ENCODE measurements around the gene SLC7A5. TPM values are rescaled to one million over a fixed set of nuclear protein-coding genes. Genes with fewer than 3 reads are reported as not detected.
"Not testable (repeated sequence)": the region's sequence is repeated elsewhere in the genome, so short reads cannot be mapped to it uniquely, and the experiment has no call there.

SLC7A5 gene
- total RNA-seq, 2 experiments from 2014 or later: 337 to 354 TPM

DNA sequence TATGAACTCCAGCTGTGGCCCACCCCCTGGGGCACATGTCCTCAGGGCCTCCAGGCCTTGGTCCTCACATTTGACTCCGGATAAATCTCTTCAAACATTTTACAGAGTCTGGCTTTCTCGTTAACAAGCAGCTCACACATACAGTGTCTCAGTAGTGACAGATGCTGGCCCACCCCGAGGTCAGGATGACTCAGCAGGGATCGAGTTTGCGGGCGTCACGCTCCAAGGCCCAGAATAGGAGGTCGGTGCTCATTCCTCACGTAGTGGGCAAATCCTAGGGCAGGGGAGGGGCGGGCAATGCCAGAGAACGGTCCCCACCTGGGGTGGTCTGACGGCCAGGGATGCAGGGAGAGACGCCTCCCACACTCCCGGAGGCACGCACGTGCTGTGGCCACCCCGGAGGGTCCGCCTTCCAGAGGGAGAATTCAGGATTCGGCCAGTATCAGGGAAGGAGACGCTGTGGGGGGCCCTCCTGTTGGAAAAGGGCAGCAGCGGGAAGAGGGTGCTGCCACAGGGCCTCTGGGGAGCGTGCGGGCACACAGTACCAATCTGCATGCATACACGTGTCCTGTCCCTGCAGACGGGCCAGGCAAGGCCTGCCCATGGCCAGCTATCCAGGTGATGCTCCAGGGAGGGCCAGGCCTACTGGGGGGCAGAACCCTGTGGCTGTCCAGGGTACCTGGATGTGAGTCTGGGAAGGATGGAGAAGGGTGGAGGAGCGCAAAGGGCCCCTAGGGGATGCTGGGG lies 8.6 kb downstream of the SLC7A5 start:
- Mint-ChIP-seq H3K36me3 (ENCODE audit: low read depth) (peaks cover 77% of the 10 kb centered on the region), H3K4me3 (peak overlapping the region; percentile 45), H3K4me1 (peaks cover 81% of the 10 kb centered on the region), H3K27me3 (no peaks in the 10 kb centered on the region), H3K27ac (peak overlapping the region; percentile 82), H3K9me3 (ENCODE audit: low read depth) (no peaks in the 10 kb centered on the region)
- DNase-seq (no peak), ATAC-seq (peak; percentile 11)
- ChIA-PET CTCF (interaction anchor here (0.6 kb wide), 1 partner anchor 29 kb away, joined by 3 read pairs; no protein-coding TSS in a partner anchor), POLR2A (interaction anchor here (0.6 to 1.9 kb wide), 2 partner anchors 11 to 82 kb away, joined by 3 to 5 read pairs; no protein-coding TSS in a partner anchor)
- intact Hi-C loops (cut with DNase I, micrococcal nuclease): no loop called here

DNA sequence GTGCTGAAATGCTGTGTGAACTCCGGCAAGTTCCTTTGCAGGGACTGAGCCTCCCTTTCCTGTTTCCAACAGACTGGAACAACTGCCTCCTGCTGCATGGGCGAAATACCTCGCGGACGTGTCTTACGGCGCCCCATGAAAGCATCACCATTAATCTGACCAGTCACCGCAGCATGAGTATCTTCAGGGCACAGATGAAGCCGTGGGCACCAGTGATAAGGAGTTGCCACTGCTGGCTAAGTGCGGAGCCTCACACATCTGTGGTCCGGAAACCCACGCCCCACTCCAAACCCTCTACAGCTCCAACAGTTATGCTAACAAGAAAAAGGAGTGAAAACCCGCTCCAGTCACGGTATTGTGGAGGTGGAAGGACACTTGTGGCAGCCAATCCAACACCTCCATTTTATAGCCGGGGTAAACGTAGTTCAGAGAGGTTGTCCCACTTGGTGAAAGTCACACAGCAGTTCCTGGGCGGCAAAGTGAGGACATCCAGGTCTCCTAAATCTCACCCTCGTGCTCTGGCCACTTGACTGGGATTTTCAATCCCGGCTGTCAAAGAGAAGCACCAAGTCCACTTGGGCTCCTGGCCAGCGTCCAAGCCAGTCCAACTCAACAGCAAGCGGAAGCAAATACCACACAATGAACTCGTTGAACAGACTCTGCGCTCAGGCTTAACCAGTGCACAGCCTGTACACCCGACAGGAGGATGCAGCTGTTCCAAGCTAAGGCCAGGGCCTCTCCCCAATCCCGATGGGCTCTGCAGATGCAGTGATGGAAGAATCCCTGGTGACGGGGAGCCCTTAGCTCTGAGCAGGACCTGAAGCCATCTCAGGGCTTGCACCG lies 10.9 kb downstream of the SLC7A5 start:
- DNase-seq; ATAC-seq; H3K9me3 Mint-ChIP-seq (ENCODE audit: low read depth); H3K27me3 Mint-ChIP-seq; intact Hi-C loops (cut with DNase I, micrococcal nuclease): not testable (repeated sequence)
- Mint-ChIP-seq H3K4me3 (peak overlapping the region; percentile 30), H3K4me1 (peaks cover 87% of the 10 kb centered on the region), H3K27ac (peak overlapping the region; percentile 84), H3K36me3 (ENCODE audit: low read depth) (peaks cover 75% of the 10 kb centered on the region)
- POLR2A ChIA-PET: interaction anchor here (1.4 kb wide), 1 partner anchor 10 kb away, joined by 5 read pairs; no protein-coding TSS in a partner anchor
- CTCF ChIA-PET: interaction anchor here (1.0 to 1.8 kb wide), 2 partner anchors 13 to 79 kb away, joined by 5 to 9 read pairs; no protein-coding TSS in a partner anchor

DNA sequence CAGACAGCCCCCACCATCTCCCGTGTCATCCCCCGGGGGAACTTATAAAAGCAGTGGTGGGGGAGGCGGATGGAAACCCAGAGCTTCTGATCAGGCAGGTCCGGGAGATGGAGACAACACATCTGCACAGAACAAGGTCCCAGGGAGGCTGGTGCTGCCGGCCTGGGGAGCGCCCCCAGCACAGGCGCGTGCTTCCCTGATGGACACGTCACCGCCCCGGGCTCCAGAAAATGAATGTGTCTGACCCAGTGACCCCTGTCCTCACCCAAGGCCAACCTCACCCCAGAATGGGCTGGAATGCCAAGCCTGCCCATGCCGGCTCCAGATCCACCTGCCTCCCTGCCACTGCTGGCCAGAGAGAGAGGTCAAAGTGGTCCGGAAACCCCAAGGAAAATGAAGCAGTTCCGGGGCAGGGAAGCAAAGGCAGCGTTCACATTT lies 12.5 kb downstream of the SLC7A5 start:
- intact Hi-C loops (cut with DNase I, micrococcal nuclease): no loop called here

DNA sequence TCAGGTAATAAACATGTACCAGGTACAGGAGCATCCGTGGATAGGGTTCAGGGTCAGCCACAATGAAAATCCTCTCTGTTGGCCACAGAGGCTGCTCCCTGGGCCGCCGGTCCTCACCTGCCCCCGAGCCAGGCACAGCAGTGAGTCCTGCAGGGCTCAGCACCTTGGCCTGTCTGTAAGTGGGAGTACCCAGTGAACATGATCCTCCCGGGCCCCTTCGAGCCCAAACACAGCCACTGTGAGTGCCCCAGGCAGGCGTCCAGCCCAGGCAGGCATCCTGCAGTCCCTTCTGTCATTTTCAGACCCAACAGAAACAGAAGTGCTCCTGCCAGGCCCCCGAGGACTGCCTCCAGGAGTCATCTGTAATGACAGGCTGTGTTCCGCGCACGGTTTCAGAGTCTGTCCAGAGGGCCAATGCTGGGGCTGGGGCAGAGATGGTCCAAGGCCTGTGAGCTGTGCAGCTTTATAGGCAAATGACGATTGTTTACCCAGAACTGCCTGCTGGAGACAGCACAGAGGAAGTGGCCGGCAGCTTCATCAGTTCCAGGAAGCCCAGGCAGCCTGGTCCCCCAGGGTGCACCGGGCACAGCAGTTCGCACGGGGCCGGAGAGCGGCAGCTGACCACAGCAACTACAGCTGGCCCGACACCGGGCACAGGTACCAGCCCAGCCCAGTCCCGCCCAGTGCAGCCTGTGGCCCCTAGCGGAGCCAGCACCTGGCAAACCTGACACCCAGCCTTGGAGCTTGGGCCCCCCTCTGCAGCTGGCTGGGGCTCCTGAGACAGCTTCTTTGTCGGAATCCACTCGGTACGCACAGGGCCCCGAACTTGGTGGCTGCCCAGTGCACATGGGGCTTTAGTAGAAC lies 13.2 kb downstream of the SLC7A5 start:
- H3K4me1 Mint-ChIP-seq: peaks cover 78% of the 10 kb centered on the region
- ChIA-PET POLR2A (interaction anchor here (2.2 to 3.6 kb wide), 2 partner anchors 9 to 13 kb away, joined by 5 to 28 read pairs; partner anchors contain the start of gene SLC7A5), CTCF (interaction anchor here (1.0 kb wide), 1 partner anchor 77 kb away, joined by 4 read pairs; no protein-coding TSS in a partner anchor)
- H3K27ac Mint-ChIP-seq: peak overlapping the region; percentile 84
- H3K36me3 Mint-ChIP-seq (ENCODE audit: low read depth): peaks cover 73% of the 10 kb centered on the region
- H3K4me3 Mint-ChIP-seq: peak overlapping the region; percentile 58
- H3K27me3 Mint-ChIP-seq: no peaks in the 10 kb centered on the region
- intact Hi-C loops (cut with DNase I, micrococcal nuclease): no loop called here
- DNase-seq: peak; percentile 58
- no peaks in the 10 kb centered on the region for H3K9me3 Mint-ChIP-seq (ENCODE audit: low read depth)
- ATAC-seq: peak; percentile 20

More for the DNA sequence above, 12.5 kb downstream of the SLC7A5 start:
- no peak for ATAC-seq
- peaks cover 84% of the 10 kb centered on the region for H3K4me1 Mint-ChIP-seq
- CTCF ChIA-PET: interaction anchor here (1.0 to 1.8 kb wide), 2 partner anchors 15 to 78 kb away, joined by 4 to 9 read pairs; no protein-coding TSS in a partner anchor
- H3K36me3 Mint-ChIP-seq (ENCODE audit: low read depth): peaks cover 77% of the 10 kb centered on the region
- no peaks in the 10 kb centered on the region for H3K27me3 Mint-ChIP-seq
- peak overlapping the region; percentile 58 for H3K4me3 Mint-ChIP-seq
- DNase-seq: no peak
- H3K9me3 Mint-ChIP-seq (ENCODE audit: low read depth): no peaks in the 10 kb centered on the region
- peak overlapping the region; percentile 84 for H3K27ac Mint-ChIP-seq
- POLR2A ChIA-PET: interaction anchor here (2.2 to 3.6 kb wide), 2 partner anchors 8 to 13 kb away, joined by 5 to 28 read pairs; partner anchors contain the start of gene SLC7A5

DNA sequence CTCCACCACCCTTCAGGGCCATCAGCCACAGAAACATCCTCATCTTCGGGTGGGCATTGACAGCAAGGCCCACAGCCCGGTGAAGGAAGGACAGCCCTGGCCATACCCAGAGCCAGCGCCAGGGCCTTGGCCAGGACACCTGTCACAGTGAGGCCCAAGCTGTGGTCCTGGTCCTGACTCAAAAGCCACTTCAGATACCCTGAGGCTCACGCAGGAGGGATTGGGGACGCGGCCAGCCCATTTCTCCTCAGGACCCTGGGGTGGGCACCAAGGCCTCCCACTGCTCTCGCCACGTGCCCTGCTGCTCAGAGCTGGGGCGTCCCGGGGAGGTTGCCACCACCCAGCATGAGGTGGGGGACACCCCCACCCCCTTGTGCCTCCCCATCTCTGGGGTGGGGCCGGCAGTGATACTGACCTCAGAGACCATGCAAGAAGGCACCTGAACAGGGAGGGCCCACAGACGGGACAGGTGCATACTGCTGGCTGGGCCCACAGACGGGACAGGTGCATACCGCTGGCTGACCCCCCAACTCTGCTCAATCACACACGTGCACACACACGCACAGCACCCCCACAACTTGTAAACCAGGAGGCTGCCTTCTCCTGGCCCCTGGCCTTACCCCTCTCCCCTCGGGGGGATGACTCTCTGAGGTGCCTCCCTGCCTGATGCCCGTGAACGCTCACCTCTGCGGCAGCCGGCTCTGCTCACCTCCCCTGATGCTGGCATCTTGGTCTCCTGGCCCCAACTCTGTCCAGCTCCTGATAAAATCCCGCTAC lies 14.2 kb downstream of the SLC7A5 start:
- H3K4me1 Mint-ChIP-seq: peaks cover 72% of the 10 kb centered on the region
- peak overlapping the region; percentile 94 for H3K27ac Mint-ChIP-seq
- no peak for ATAC-seq
- CTCF ChIA-PET: interaction anchor here (0.8 kb wide), 1 partner anchor 54 kb away, joined by 3 read pairs; no protein-coding TSS in a partner anchor
- no peak for DNase-seq
- POLR2A ChIA-PET: interaction anchor here (0.8 to 3.6 kb wide), 3 partner anchors 10 to 43 kb away, joined by 3 to 28 read pairs (median 3); partner anchors contain the start of gene SLC7A5
- H3K9me3 Mint-ChIP-seq (ENCODE audit: low read depth): no peaks in the 10 kb centered on the region
- H3K36me3 Mint-ChIP-seq (ENCODE audit: low read depth): peaks cover 75% of the 10 kb centered on the region
- H3K27me3 Mint-ChIP-seq: no peaks in the 10 kb centered on the region
- intact Hi-C loops (cut with DNase I, micrococcal nuclease): loop anchor here (5.0 kb wide), 3 partner anchors 78 to 463 kb away; partner anchors contain the start of gene MAP1LC3B (in 1 of the 2)
- H3K4me3 Mint-ChIP-seq: peak overlapping the region; percentile 43

DNA sequence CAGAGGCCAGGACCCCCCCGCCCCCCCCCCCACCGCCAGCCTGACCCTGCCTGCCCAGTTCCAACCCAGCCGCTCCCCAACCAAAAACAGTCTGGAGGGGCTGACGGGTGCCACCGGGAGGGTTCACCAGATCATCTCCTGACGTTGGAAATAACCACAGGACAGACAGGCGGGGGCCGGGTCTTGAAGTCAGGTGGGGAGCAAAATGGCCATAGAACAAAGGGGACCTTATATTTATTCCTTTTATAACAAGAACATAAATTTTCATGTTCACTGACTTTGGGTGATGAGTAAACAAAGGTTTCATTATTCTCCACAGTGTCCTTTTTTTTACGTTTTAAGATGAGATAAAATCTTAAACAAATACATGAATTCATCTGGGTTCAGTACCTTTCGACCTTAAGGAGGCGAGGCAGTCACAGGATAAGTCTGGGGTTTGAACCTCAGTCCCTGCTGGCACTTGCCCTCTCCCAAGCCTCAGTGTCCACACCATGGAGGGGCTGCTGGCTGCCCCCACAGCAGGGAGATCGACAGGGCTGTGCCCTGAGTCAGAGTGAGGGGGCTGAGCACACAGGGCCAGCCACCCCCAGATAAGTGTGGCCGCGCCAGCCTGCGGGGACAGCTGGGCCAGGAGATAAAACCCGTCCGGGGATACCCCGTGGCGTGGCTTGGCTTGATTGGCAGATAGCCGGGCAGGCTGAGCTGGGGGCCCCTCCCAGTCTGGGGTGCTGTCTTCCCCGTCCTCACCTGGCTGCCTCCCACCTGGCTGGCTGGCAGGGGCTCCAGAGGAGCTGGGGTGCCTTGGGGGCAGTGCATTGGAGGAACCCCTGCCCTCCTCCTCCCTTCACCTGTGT lies 15.0 kb downstream of the SLC7A5 start:
- peak overlapping the region; percentile 55 for H3K4me3 Mint-ChIP-seq
- no peaks in the 10 kb centered on the region for H3K27me3 Mint-ChIP-seq
- POLR2A ChIA-PET: interaction anchor here (0.8 to 3.6 kb wide), 5 partner anchors 11 to 75 kb away, joined by 3 to 28 read pairs (median 3); partner anchors contain the start of gene SLC7A5
- DNase-seq (no peak), ATAC-seq (peak; percentile 5)
- CTCF ChIA-PET: interaction anchor here (0.8 to 1.8 kb wide), 5 partner anchors 9 to 75 kb away, joined by 3 to 16 read pairs (median 5); no protein-coding TSS in a partner anchor
- intact Hi-C loops (cut with DNase I, micrococcal nuclease): loop anchor here (5.0 kb wide), 3 partner anchors 77 to 462 kb away; partner anchors contain the start of gene MAP1LC3B (in 1 of the 2)
- H3K4me1 Mint-ChIP-seq: peaks cover 67% of the 10 kb centered on the region
- no peaks in the 10 kb centered on the region for H3K9me3 Mint-ChIP-seq (ENCODE audit: low read depth)
- peak overlapping the region; percentile 94 for H3K27ac Mint-ChIP-seq
- H3K36me3 Mint-ChIP-seq (ENCODE audit: low read depth): peaks cover 74% of the 10 kb centered on the region

DNA sequence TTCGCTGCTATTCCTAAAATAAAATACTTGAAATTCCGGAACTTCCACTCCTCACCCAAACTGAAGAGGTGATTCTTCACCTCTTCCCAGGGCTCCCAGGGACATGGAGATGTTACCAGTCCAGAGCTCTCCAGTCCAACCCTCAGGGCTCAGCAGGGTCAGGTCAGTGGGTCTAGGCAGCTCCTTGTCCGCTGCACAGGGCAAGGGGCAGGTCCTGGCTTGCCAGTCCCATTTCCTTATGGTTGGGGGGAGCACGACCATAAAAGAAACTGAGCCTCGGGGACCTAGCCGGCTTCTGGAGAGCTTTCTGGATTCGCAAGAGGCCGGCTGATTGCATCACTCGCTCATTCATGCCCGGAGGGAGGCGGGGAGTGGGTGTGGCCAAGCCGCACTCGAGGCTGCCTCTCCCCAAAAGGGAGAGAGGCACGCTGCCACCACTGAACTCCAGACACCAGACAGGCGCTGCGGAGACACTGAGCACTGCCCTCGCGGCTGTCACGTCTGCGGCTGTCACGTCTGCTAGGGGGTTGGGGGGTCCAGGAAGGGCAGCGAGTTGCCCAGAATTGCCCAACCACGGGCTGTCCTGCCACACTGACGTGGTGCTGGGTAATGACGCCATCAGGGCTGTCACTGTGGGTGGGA lies 15.8 kb downstream of the SLC7A5 start:
- ChIA-PET POLR2A (interaction anchor here (0.6 to 1.2 kb wide), 4 partner anchors 12 to 273 kb away, joined by 3 to 6 read pairs (median 3); no protein-coding TSS in a partner anchor), CTCF (interaction anchor here (0.9 to 1.8 kb wide), 4 partner anchors 10 to 74 kb away, joined by 3 to 16 read pairs (median 9); no protein-coding TSS in a partner anchor)
- H3K4me1 Mint-ChIP-seq: peaks cover 61% of the 10 kb centered on the region
- H3K4me3 Mint-ChIP-seq: peak overlapping the region; percentile 55
- H3K27ac Mint-ChIP-seq: peak overlapping the region; percentile 92
- H3K27me3 Mint-ChIP-seq: no peaks in the 10 kb centered on the region
- H3K36me3 Mint-ChIP-seq (ENCODE audit: low read depth): peaks cover 74% of the 10 kb centered on the region
- H3K9me3 Mint-ChIP-seq (ENCODE audit: low read depth): no peaks in the 10 kb centered on the region
- intact Hi-C loops (cut with DNase I, micrococcal nuclease): loop anchor here (1.0 to 5.0 kb wide), 8 partner anchors 13 to 461 kb away; partner anchors contain the start of genes BANP (in 1 of the 2) and MAP1LC3B (in 1 of the 2)
- peak; percentile 76 for ATAC-seq
- peak; percentile 97 for DNase-seq

DNA sequence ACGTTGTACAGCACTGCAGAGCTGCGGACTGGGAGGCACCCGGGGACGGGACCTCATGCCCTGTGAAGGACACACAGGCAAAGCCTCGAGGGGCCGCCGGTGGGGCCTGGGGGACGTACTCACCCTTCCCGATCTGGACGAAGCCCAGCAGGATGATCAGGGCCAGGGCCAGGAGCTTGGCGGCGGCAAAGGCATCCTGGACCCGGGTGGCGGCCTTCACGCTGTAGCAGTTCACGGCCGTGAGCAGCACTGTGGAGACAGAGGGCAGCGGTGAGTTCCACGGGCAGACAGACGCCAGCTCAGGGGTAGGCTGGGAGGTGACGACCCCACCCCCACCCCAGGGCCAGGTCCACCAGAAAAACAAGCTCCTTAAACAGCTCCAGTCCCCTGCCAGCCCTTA lies 17.7 kb downstream of the SLC7A5 start:
- H3K9me3 Mint-ChIP-seq (ENCODE audit: low read depth): no peaks in the 10 kb centered on the region
- no peaks in the 10 kb centered on the region for H3K27me3 Mint-ChIP-seq
- H3K4me1 Mint-ChIP-seq: peaks cover 42% of the 10 kb centered on the region
- ATAC-seq (no peak), DNase-seq (no peak)
- intact Hi-C loops (cut with DNase I, micrococcal nuclease): loop anchor here (1.0 to 5.0 kb wide), 4 partner anchors 58 to 459 kb away; partner anchors contain the start of gene MAP1LC3B (in 1 of the 2)
- POLR2A ChIA-PET: no interaction called here
- H3K27ac Mint-ChIP-seq: peak overlapping the region; percentile 92
- peaks cover 73% of the 10 kb centered on the region for H3K36me3 Mint-ChIP-seq (ENCODE audit: low read depth)
- no peak overlapping the region for H3K4me3 Mint-ChIP-seq
- CTCF ChIA-PET: interaction anchor here (2.7 to 2.9 kb wide), 2 partner anchors 17 to 24 kb away, joined by 11 to 19 read pairs; partner anchors contain the start of gene SLC7A5

Measured in activated CD4-positive, alpha-beta T cell treated with anti-CD3 and anti-CD28 coated beads for 36 hours (primary cell).